IMR-90 (cell line): ENCODE data around the gene FBXL14. TPM values are rescaled to one million over a fixed set of nuclear protein-coding genes. Genes with fewer than 3 reads are reported as not detected.

Experiments used
- ATAC-seq: fragments of 200-7000 bp; cut with Tn5 transposase; 2 replicates; pipeline ENCODE4 v1.9.1; 2020; ENCODE audit warnings: low read depth, mild to moderate bottlenecking, moderate library complexity
- BruUV-seq: library from RNA; stranded (reverse); fragments of 400-500 nt; replicated peaks from 2 replicates; lab custom pipeline; 2021; lab: Mats Ljungman, UMichigan
- CTCF ChIA-PET: fragments of 300-600 bp; formaldehyde crosslinking; extraction: SDS; loops from one replicate; lab custom pipeline; 2021; ENCODE audit warnings: antibody characterized with exemption; lab: Yijun Ruan, JAX
- POLR2A ChIA-PET: fragments of 300-600 bp; sonication (Branson Sonifier 250); formaldehyde crosslinking; loops from one replicate; lab custom pipeline; 2022; ENCODE audit warnings: antibody characterized with exemption; ENCODE audit not compliant: unreplicated experiment; lab: Charles Lee
- DNase-seq: peaks from one replicate; pipeline ENCODE4 v3.0.0; 2013
- H2AFZ ChIP-seq: replicated peaks from 2 replicates; pipeline ENCODE3; 2013; ENCODE audit warnings: low read length, mild to moderate bottlenecking; ENCODE audit not compliant: poor library complexity
- H2AK5ac ChIP-seq: 2 replicates; pipeline ENCODE4 v1.6.1; 2013; ENCODE audit warnings: low read depth, low read length, inconsistent platforms
- H2AK9ac ChIP-seq: replicated peaks from 2 replicates; pipeline ENCODE3; 2013; ENCODE audit warnings: mild to moderate bottlenecking, low read depth, low read length, moderate library complexity; ENCODE audit not compliant: poor library complexity
- H2BK120ac ChIP-seq: 2 replicates; pipeline ENCODE4 v1.6.1; 2013; ENCODE audit warnings: low read depth, low read length, inconsistent platforms
- H2BK15ac ChIP-seq: 3 replicates; pipeline ENCODE4 v1.6.1; 2013; ENCODE audit warnings: low read depth, low read length, inconsistent platforms
- H2BK20ac ChIP-seq: 2 replicates; pipeline ENCODE4 v1.6.1; 2013; ENCODE audit warnings: low read depth, mild to moderate bottlenecking, inconsistent platforms, low read length, moderate library complexity
- H2BK5ac ChIP-seq: 2 replicates; pipeline ENCODE4 v1.6.1; 2013; ENCODE audit warnings: mild to moderate bottlenecking, low read depth, low read length, inconsistent platforms; ENCODE audit not compliant: poor library complexity, severe bottlenecking
- H3K14ac ChIP-seq: replicated peaks from 2 replicates; pipeline ENCODE4 v1.6.1; 2013; ENCODE audit warnings: low read depth, low read length, inconsistent platforms
- H3K18ac ChIP-seq: 2 replicates; pipeline ENCODE4 v1.6.1; 2013; ENCODE audit warnings: low read depth, low read length, control low read depth
- H3K23ac ChIP-seq: 2 replicates; pipeline ENCODE4 v1.6.1; 2013; ENCODE audit warnings: low read depth, low read length, inconsistent platforms
- H3K27ac ChIP-seq: 2 replicates; pipeline ENCODE4 v1.5.1; 2013; ENCODE audit warnings: mild to moderate bottlenecking, control low read depth, low read length; ENCODE audit not compliant: insufficient read depth
- H3K27me3 ChIP-seq: 2 replicates; pipeline ENCODE4 v1.6.1; 2013; ENCODE audit warnings: low read length; ENCODE audit not compliant: control insufficient read depth, insufficient read depth
- H3K36me3 ChIP-seq: 2 replicates; pipeline ENCODE4 v1.6.1; 2013; ENCODE audit warnings: low read length, mixed read lengths; ENCODE audit not compliant: control insufficient read depth, insufficient read depth
- H3K4ac ChIP-seq: 2 replicates; pipeline ENCODE4 v1.6.1; 2013; ENCODE audit warnings: low read depth, low read length, inconsistent platforms
- H3K4me1 ChIP-seq: 2 replicates; pipeline ENCODE4 v1.6.1; 2013; ENCODE audit warnings: low read length, mixed read lengths; ENCODE audit not compliant: control insufficient read depth, insufficient read depth
- H3K4me2 ChIP-seq: 2 replicates; pipeline ENCODE4 v1.6.1; 2013; ENCODE audit warnings: low read depth, mild to moderate bottlenecking, control low read depth, low read length, moderate library complexity
- H3K4me3 ChIP-seq: 2 replicates; pipeline ENCODE4 v1.5.1; 2013; ENCODE audit warnings: low read depth, mild to moderate bottlenecking, control low read depth, low read length, moderate library complexity; ENCODE audit not compliant: insufficient read depth
- H3K56ac ChIP-seq: 2 replicates; pipeline ENCODE4 v1.6.1; 2013; ENCODE audit warnings: low read length, inconsistent platforms; ENCODE audit not compliant: insufficient read depth; ENCODE audit errors: extremely low read depth
- H3K79me1 ChIP-seq, 2 experiments: 2 replicates each; pipeline ENCODE4 v1.6.1; 2013; ENCODE audit warnings: low read length in 2 of 2, inconsistent platforms in 1 of 2, low read depth in 1 of 2
- H3K9ac ChIP-seq: 2 replicates; pipeline ENCODE4 v1.6.1; 2013; ENCODE audit warnings: low read depth, low read length, control low read depth
- H3K9me1 ChIP-seq: 2 replicates; pipeline ENCODE4 v1.6.1; 2013; ENCODE audit warnings: low read length, inconsistent platforms; ENCODE audit not compliant: insufficient read depth
- H3K9me3 ChIP-seq: 2 replicates; pipeline ENCODE4 v1.6.1; 2013; ENCODE audit warnings: low read length; ENCODE audit not compliant: control insufficient read depth, insufficient read depth
- H4K20me1 ChIP-seq: 2 replicates; pipeline ENCODE4 v1.6.1; 2013; ENCODE audit warnings: low read length, inconsistent platforms; ENCODE audit not compliant: insufficient read depth
- H4K5ac ChIP-seq: 2 replicates; pipeline ENCODE4 v1.6.1; 2013; ENCODE audit warnings: mild to moderate bottlenecking, low read depth, low read length, control low read depth
- H4K8ac ChIP-seq, 2 experiments: 2 replicates each; pipeline ENCODE4 v1.6.1; 2013; ENCODE audit warnings: low read depth in 2 of 2, low read length in 2 of 2, control low read depth in 1 of 2, inconsistent platforms in 1 of 2
- H4K91ac ChIP-seq: 2 replicates; pipeline ENCODE4 v1.6.1; 2013; ENCODE audit warnings: low read depth, low read length, inconsistent platforms; ENCODE audit not compliant: insufficient read depth
- CEBPB ChIP-seq: IDR thresholded peaks from 2 replicates; pipeline ENCODE4 v1.6.1; 2012; ENCODE audit warnings: low read depth, low read length, improper control_type of control experiment
- CHD1 ChIP-seq: IDR thresholded peaks from 2 replicates; pipeline ENCODE4 v1.6.1; 2012; ENCODE audit warnings: low read depth, low read length, improper control_type of control experiment
- FOS ChIP-seq: fragments of 150-350 bp; IDR thresholded peaks from 2 replicates; pipeline ENCODE4 v1.6.1; 2016; ENCODE audit warnings: low read depth, low read length
- NFE2L2 ChIP-seq: fragments of 150-350 bp; IDR thresholded peaks from 2 replicates; pipeline ENCODE4 v1.6.1; 2016; ENCODE audit warnings: low read depth, mild to moderate bottlenecking, low read length
- RCOR1 ChIP-seq: IDR thresholded peaks from 2 replicates; pipeline ENCODE4 v1.6.1; 2012; ENCODE audit warnings: mild to moderate bottlenecking, low read length, improper control_type of control experiment; ENCODE audit not compliant: insufficient replicate concordance
- WGBS, 2 experiments: methylation state at CpG; one replicate each; pipeline versions ENCODE4 v1.1.5 to v1.1.7; 2013; ENCODE audit warnings: missing lambda C conversion rate in 2 of 2; ENCODE audit not compliant: insufficient read length in 1 of 2; ENCODE audit errors: extremely low coverage in 2 of 2; 5-methylcytosine and 5-hydroxymethylcytosine counted together
- dilution Hi-C: fragments of 300-500 bp; cut with HindIII; formaldehyde crosslinking; loops from one replicate; pipeline ENCODE4 v1.14.3; 2018; ENCODE audit warnings: low sequenced_read_pairs; ENCODE audit not compliant: unreplicated experiment
- in situ Hi-C: fragments of 300-500 bp; cut with MboI; formaldehyde crosslinking; loops from 3 replicates; pipeline ENCODE4 v1.14.3; 2019; ENCODE audit warnings: low sequenced_read_pairs, inconsistent platforms, mixed read lengths
- intact Hi-C: fragments of 100-400 bp; cut with micrococcal nuclease; formaldehyde crosslinking; loops from 2 replicates; pipeline ENCODE4 v1.10.0; 2022
- polyA plus RNA-seq, 3 experiments: library from polyadenylated mRNA; depleted of rRNA; stranded (reverse); fragments of >200 nt; gene quantifications; 2 replicates each; pipeline ENCODE4 v1.2.3, GENCODE V29; 2012; ENCODE audit warnings: low replicate concordance in 1 of 3
- total RNA-seq: library from RNA; depleted of rRNA; stranded (reverse); fragments of >200 nt; gene quantifications from 2 replicates; pipeline ENCODE4 v1.2.3, GENCODE V29; 2012
- TF ChIP-seq, protein P1 (sequence below): conservative IDR thresholded peaks from 2 replicates; pipeline ENCODE4 v1.5.1; 2012; ENCODE audit warnings: mild to moderate bottlenecking, low read depth, low read length, improper control_type of control experiment

The FBXL14 gene
- total and polyA plus RNA-seq, 2 of the 4 experiments (the other 2 are of a cell fraction) = 4.7 to 7.3 TPM

DNA sequence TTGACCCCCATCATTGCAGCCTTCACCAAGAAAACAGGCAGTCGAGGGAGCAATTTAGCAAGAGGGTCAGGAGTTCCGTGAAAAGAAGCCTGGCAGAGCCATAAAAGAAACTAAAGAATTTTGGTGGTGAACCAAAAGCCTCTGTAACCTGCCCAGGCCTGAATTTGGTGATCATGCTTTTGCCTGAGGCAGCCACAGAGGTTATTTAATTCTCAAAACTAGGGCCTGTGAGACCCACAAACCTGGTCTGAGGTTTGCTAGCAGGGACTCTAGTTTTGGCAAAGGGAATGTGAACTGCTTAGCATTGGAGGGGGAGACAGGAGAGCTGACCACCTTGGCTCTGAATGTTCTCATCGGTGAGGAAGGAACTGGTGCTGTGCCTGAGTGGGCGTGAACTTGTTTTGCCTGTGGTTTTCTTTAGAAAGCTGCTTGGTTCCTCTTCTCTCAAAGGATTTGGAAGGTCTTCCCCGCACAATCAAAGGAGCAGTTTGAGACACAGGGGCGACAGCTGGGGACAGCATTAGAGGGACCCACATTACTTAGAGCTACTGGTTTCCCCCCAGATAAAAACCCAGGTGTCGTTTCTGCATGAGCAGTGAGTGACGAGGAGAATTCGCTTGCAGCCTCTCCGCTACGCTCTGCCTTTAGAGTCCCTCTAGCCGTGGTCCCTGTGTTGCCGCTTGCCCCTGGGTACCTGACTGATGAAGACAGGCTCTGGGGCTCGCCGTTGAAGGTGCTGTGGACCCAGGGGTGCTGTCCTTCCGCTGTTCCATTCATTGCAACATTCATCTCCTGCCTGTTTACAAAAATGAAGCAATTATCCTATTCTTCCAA is 22.1 kb upstream of the FBXL14 start:
- POLR2A ChIA-PET = no interaction called here
- dilution Hi-C loops = no loop called here

More for the DNA sequence above, 22.1 kb upstream of the FBXL14 start:
- Histone ChIP-seq H3K23ac (no peak overlapping the region), H4K91ac (no peak overlapping the region), H3K9ac (no peak overlapping the region), H3K36me3 (no peaks in the 10 kb centered on the region; the same call in 1 of the 2 replicates), H3K4me1 (peaks cover 10% of the 10 kb centered on the region), H2BK5ac (no peak overlapping the region), H3K79me1 (peaks cover 37 to 89% of the 10 kb centered on the region in 2 experiments), H3K4ac (no peak overlapping the region), H2BK20ac (no peak overlapping the region), H3K4me3 (no peak overlapping the region), H4K8ac (no peak overlapping the region), H3K14ac (no peak overlapping the region), H2AK9ac (no peak overlapping the region), H3K27ac (no peak overlapping the region), H3K4me2 (no peak overlapping the region), H3K18ac (no peak overlapping the region), H3K9me3 (no peaks in the 10 kb centered on the region), H3K27me3 (no peaks in the 10 kb centered on the region), H2AK5ac (no peak overlapping the region), H4K5ac (no peak overlapping the region), H3K56ac (no peak overlapping the region), H4K20me1 (peaks cover 33% of the 10 kb centered on the region; the same call in 1 of the 2 replicates), H2BK120ac (no peak overlapping the region), H3K9me1 (peaks cover 27% of the 10 kb centered on the region), H2AFZ (no peak overlapping the region), H2BK15ac (no peak overlapping the region)
- ATAC-seq = no peak
- 100% methylated on average over 1 of the region's 16 CpGs; no CpG with 5 or more reads in 1 of the 2 experiments for whole genome bisulfite sequencing, 2 experiments
- CTCF ChIA-PET = no interaction called here
- no TSS peak for BruUV-seq
- in situ Hi-C loops (no loop called here), intact Hi-C loops (no loop called here)
- no peak for DNase-seq
- TF ChIP-seq CEBPB = no peak
- TF ChIP-seq FOS = no peak
- TF ChIP-seq RCOR1 = no peak
- TF ChIP-seq, protein P1, sequence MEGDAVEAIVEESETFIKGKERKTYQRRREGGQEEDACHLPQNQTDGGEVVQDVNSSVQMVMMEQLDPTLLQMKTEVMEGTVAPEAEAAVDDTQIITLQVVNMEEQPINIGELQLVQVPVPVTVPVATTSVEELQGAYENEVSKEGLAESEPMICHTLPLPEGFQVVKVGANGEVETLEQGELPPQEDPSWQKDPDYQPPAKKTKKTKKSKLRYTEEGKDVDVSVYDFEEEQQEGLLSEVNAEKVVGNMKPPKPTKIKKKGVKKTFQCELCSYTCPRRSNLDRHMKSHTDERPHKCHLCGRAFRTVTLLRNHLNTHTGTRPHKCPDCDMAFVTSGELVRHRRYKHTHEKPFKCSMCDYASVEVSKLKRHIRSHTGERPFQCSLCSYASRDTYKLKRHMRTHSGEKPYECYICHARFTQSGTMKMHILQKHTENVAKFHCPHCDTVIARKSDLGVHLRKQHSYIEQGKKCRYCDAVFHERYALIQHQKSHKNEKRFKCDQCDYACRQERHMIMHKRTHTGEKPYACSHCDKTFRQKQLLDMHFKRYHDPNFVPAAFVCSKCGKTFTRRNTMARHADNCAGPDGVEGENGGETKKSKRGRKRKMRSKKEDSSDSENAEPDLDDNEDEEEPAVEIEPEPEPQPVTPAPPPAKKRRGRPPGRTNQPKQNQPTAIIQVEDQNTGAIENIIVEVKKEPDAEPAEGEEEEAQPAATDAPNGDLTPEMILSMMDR = no peak
- TF ChIP-seq CHD1 = no peak
- no peak for TF ChIP-seq NFE2L2
